ENCODE measurements around the gene FLRT2. TPM values are rescaled to one million over a fixed set of nuclear protein-coding genes. Genes with fewer than 3 reads are reported as not detected.

FLRT2 gene
- total RNA-seq, 1 experiment from 2014 or later = 4.5 TPM

- H3K4me1 ChIP-seq (ENCODE audit: control insufficient read depth, insufficient read depth, low read length) = no peaks in the 10 kb centered on the region
- in situ Hi-C loops (cut with HindIII; ENCODE audit: low pct_unique_long_range_greater_than_20kb, low sequenced_read_pairs) = no loop called here
- H3K9me3 ChIP-seq (ENCODE audit: control insufficient read depth, insufficient read depth, low read depth, low read length) = no peaks in the 10 kb centered on the region
- H3K4me3 ChIP-seq (ENCODE audit: low read depth in 2 of 2, low read length in 2 of 2) = no peak overlapping the region
- ChIA-PET POLR2A (no interaction called here), CTCF (no interaction called here)
- DNase-seq (ENCODE audit: low read depth, low spot score) = no peak
- intact Hi-C loops (cut with micrococcal nuclease; ENCODE audit: unreplicated experiment) = no loop called here
- no peaks in the 10 kb centered on the region for H3K27me3 ChIP-seq (ENCODE audit: control insufficient read depth, insufficient read depth, low read length)
- H3K27ac ChIP-seq (ENCODE audit: low read length) = no peak overlapping the region
- ATAC-seq = no peak
- H3K36me3 ChIP-seq (ENCODE audit: control insufficient read depth, insufficient read depth, low read length) = no peaks in the 10 kb centered on the region
- BruUV-seq (replicated peaks) = no TSS peak
- no peak for TF ChIP-seq SIN3A (IDR thresholded peaks at IDR 0.05; ENCODE audit: borderline replicate concordance, insufficient read depth, low read depth, low read length)
- TF ChIP-seq TCF7L2 (IDR thresholded peaks at IDR 0.05; ENCODE audit: low read depth, low read length) = no peak
- TF ChIP-seq, protein P1, sequence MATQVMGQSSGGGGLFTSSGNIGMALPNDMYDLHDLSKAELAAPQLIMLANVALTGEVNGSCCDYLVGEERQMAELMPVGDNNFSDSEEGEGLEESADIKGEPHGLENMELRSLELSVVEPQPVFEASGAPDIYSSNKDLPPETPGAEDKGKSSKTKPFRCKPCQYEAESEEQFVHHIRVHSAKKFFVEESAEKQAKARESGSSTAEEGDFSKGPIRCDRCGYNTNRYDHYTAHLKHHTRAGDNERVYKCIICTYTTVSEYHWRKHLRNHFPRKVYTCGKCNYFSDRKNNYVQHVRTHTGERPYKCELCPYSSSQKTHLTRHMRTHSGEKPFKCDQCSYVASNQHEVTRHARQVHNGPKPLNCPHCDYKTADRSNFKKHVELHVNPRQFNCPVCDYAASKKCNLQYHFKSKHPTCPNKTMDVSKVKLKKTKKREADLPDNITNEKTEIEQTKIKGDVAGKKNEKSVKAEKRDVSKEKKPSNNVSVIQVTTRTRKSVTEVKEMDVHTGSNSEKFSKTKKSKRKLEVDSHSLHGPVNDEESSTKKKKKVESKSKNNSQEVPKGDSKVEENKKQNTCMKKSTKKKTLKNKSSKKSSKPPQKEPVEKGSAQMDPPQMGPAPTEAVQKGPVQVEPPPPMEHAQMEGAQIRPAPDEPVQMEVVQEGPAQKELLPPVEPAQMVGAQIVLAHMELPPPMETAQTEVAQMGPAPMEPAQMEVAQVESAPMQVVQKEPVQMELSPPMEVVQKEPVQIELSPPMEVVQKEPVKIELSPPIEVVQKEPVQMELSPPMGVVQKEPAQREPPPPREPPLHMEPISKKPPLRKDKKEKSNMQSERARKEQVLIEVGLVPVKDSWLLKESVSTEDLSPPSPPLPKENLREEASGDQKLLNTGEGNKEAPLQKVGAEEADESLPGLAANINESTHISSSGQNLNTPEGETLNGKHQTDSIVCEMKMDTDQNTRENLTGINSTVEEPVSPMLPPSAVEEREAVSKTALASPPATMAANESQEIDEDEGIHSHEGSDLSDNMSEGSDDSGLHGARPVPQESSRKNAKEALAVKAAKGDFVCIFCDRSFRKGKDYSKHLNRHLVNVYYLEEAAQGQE (IDR thresholded peaks at IDR 0.05; ENCODE audit: insufficient read depth in 1 of 2, low read depth in 2 of 2, low read length in 1 of 2) = no peak
- no peak for TF ChIP-seq POLR2AphosphoS5 (IDR thresholded peaks at IDR 0.05; ENCODE audit: low read depth, low read length)
- TF ChIP-seq CTCF (IDR thresholded peaks at IDR 0.05) = no peak
Measured at GRCh38 chr14:85701116-85701515, 171.2 kb downstream of the FLRT2 start.

DNA sequence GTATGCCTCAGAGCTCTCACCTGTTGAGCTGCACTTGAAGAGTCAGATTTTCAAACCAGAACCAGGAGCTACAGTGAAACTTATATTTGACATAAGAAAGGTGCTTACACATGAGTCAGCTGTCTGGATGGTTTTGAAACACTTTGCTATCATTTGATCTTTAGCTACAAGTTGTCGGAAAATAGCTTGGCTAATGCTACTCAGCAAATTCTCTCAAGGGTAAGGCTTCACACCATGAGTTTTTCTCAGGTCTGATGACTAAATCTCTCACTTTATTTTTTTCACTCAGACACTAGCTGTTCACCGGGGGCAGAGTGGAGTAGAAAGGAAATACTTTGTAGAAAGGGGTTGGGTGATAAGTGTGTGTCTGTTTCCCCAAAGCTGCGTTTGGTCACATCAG lies 171.8 kb downstream of the FLRT2 start:
- H3K9me3 ChIP-seq (ENCODE audit: control insufficient read depth, insufficient read depth, low read depth, low read length) = no peaks in the 10 kb centered on the region
- no peaks in the 10 kb centered on the region for H3K36me3 ChIP-seq (ENCODE audit: control insufficient read depth, insufficient read depth, low read length)
- no TSS peak for BruUV-seq (replicated peaks)
- no peaks in the 10 kb centered on the region for H3K4me1 ChIP-seq (ENCODE audit: control insufficient read depth, insufficient read depth, low read length)
- TF ChIP-seq CTCF (IDR thresholded peaks at IDR 0.05) = no peak
- TF ChIP-seq SIN3A (IDR thresholded peaks at IDR 0.05; ENCODE audit: borderline replicate concordance, insufficient read depth, low read depth, low read length) = no peak
- ChIA-PET POLR2A (no interaction called here), CTCF (no interaction called here)
- intact Hi-C loops (cut with micrococcal nuclease; ENCODE audit: unreplicated experiment) = no loop called here
- ATAC-seq (no peak), DNase-seq (ENCODE audit: low read depth, low spot score) (no peak)
- no peak overlapping the region for H3K4me3 ChIP-seq (ENCODE audit: low read depth in 2 of 2, low read length in 2 of 2)
- H3K27ac ChIP-seq (ENCODE audit: low read length) = no peak overlapping the region
- no peaks in the 10 kb centered on the region for H3K27me3 ChIP-seq (ENCODE audit: control insufficient read depth, insufficient read depth, low read length)
- in situ Hi-C loops (cut with HindIII; ENCODE audit: low pct_unique_long_range_greater_than_20kb, low sequenced_read_pairs) = no loop called here

GRCh38 chr14:85702191-85702590 lies 172.2 kb downstream of the FLRT2 start:
- no TSS peak for BruUV-seq (replicated peaks)
- no peak overlapping the region for H3K27ac ChIP-seq (ENCODE audit: low read length)
- no peaks in the 10 kb centered on the region for H3K9me3 ChIP-seq (ENCODE audit: control insufficient read depth, insufficient read depth, low read depth, low read length)
- ChIA-PET CTCF (no interaction called here), POLR2A (no interaction called here)
- no peak overlapping the region for H3K4me3 ChIP-seq (ENCODE audit: low read depth in 2 of 2, low read length in 2 of 2)
- in situ Hi-C loops (cut with HindIII; ENCODE audit: low pct_unique_long_range_greater_than_20kb, low sequenced_read_pairs) = no loop called here
- DNase-seq (ENCODE audit: low read depth, low spot score) = no peak
- intact Hi-C loops (cut with micrococcal nuclease; ENCODE audit: unreplicated experiment) = no loop called here
- no peaks in the 10 kb centered on the region for H3K36me3 ChIP-seq (ENCODE audit: control insufficient read depth, insufficient read depth, low read length)
- no peak for ATAC-seq
- TF ChIP-seq POLR2AphosphoS5 (IDR thresholded peaks at IDR 0.05; ENCODE audit: low read depth, low read length) = no peak
- no peak for TF ChIP-seq TCF7L2 (IDR thresholded peaks at IDR 0.05; ENCODE audit: low read depth, low read length)
- TF ChIP-seq, protein P1 (IDR thresholded peaks at IDR 0.05; ENCODE audit: insufficient read depth in 1 of 2, low read depth in 2 of 2, low read length in 1 of 2) = no peak
- TF ChIP-seq SIN3A (IDR thresholded peaks at IDR 0.05; ENCODE audit: borderline replicate concordance, insufficient read depth, low read depth, low read length) = no peak
- no peak for TF ChIP-seq CTCF (IDR thresholded peaks at IDR 0.05)
- no peaks in the 10 kb centered on the region for H3K27me3 ChIP-seq (ENCODE audit: control insufficient read depth, insufficient read depth, low read length)
- H3K4me1 ChIP-seq (ENCODE audit: control insufficient read depth, insufficient read depth, low read length) = no peaks in the 10 kb centered on the region
